A673 (cell line): Measurements from ENCODE around the gene BRD4. TPM values are rescaled to one million over a fixed set of nuclear protein-coding genes. Genes with fewer than 3 reads are reported as not detected.

Experiments used
- BruUV-seq: library from RNA; stranded (reverse); fragments of 400-500 nt; replicated peaks from 2 replicates; lab custom pipeline; 2021; lab: Mats Ljungman, UMichigan
- CTCF ChIA-PET: fragments of 300-600 bp; sonication (Branson Sonifier 250); formaldehyde crosslinking; loops from one replicate; lab custom pipeline; 2022; ENCODE audit warnings: antibody characterized with exemption; lab: Charles Lee
- POLR2A ChIA-PET: fragments of 300-600 bp; sonication (Branson Sonifier 250); formaldehyde crosslinking; loops from one replicate; lab custom pipeline; 2022; ENCODE audit warnings: antibody characterized with exemption; ENCODE audit not compliant: low non-redundant PET; lab: Charles Lee
- DNase-seq: peaks from one replicate; pipeline ENCODE4 v3.0.0-alpha.2; 2015; ENCODE audit warnings: low spot score
- H3K27ac ChIP-seq: fragments of 200-600 bp; sonication (generic); 2 replicates; pipeline ENCODE4 v1.5.1; 2016; ENCODE audit warnings: mixed run types, low read depth, mild to moderate bottlenecking, mixed read lengths, antibody characterized with exemption, low read length; ENCODE audit not compliant: poor library complexity, severe bottlenecking
- H3K27me3 ChIP-seq: fragments of 200-600 bp; sonication (generic); replicated peaks from 2 replicates; pipeline ENCODE4 v1.6.1; 2017; ENCODE audit warnings: mixed run types, low read depth, mild to moderate bottlenecking, mixed read lengths, antibody characterized with exemption, low read length; ENCODE audit not compliant: insufficient read depth, poor library complexity
- H3K36me3 ChIP-seq: fragments of 200-600 bp; sonication (generic); 2 replicates; pipeline ENCODE4 v1.6.1; 2016; ENCODE audit warnings: mixed run types, mild to moderate bottlenecking, mixed read lengths, antibody characterized with exemption, low read length; ENCODE audit not compliant: insufficient read depth, poor library complexity, severe bottlenecking
- H3K4me1 ChIP-seq: fragments of 200-600 bp; sonication (generic); 2 replicates; pipeline ENCODE4 v1.6.1; 2017; ENCODE audit warnings: mixed run types, mild to moderate bottlenecking, mixed read lengths, antibody characterized with exemption, low read length; ENCODE audit not compliant: insufficient read depth, poor library complexity, severe bottlenecking
- H3K4me3 ChIP-seq: fragments of 200-600 bp; sonication (generic); 2 replicates; pipeline ENCODE4 v1.5.1; 2016; ENCODE audit warnings: low read depth, mixed run types, mild to moderate bottlenecking, mixed read lengths, low read length; ENCODE audit not compliant: poor library complexity, severe bottlenecking
- H3K9me3 ChIP-seq: fragments of 200-600 bp; sonication (generic); 2 replicates; pipeline ENCODE4 v1.6.1; 2016; ENCODE audit warnings: mixed run types, low read depth, mild to moderate bottlenecking, mixed read lengths, antibody characterized with exemption, low read length; ENCODE audit not compliant: poor library complexity, severe bottlenecking
- EZH2 ChIP-seq: fragments of 200-600 bp; sonication (generic); IDR thresholded peaks from 2 replicates; pipeline ENCODE4 v1.6.1; 2017; ENCODE audit warnings: borderline replicate concordance, low read depth, mild to moderate bottlenecking, mixed read lengths, antibody characterized with exemption, low read length; ENCODE audit not compliant: poor library complexity, severe bottlenecking
- intact Hi-C: fragments of 100-400 bp; cut with micrococcal nuclease; formaldehyde crosslinking; loops from one replicate; pipeline ENCODE4 v1.10.0; 2022; ENCODE audit not compliant: unreplicated experiment
- total RNA-seq: library from RNA; stranded (reverse); gene quantifications from 2 replicates; pipeline ENCODE4 v1.2.3, GENCODE V29; 2021
- TF ChIP-seq, protein P1 (sequence below): fragments of 300-800, 200-600 bp; sonication (generic); conservative IDR thresholded peaks from 2 replicates; pipeline ENCODE4 v1.5.1; 2017; ENCODE audit warnings: low read depth, mild to moderate bottlenecking, antibody characterized with exemption, low read length, moderate library complexity, mixed read lengths

BRD4 gene
- total RNA-seq, 1 experiment from 2014 or later: 174 TPM

DNA sequence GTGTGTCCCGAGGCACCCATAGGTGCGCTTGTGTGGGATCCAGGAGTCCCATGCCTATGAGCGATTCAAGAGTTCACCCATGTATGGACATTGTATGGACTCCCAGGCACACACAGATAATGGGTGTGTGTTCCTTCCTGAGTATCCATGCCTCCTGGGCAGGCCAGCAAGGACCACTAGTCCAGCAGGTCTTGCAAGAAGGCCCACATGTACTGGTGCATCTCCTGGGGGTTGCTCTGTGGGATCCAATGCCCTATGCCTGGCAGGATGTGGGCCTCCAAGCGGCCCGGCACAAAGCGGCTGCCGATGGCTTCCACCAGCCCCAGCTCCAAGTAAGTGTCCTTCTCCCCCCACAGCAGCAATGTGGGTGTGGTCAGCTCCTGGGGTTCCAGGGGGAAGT lies 105.1 kb downstream of the BRD4 start:
- H3K4me1 ChIP-seq: peaks cover 8% of the 10 kb centered on the region
- no peak overlapping the region for H3K4me3 ChIP-seq
- ChIA-PET POLR2A (interaction anchor here (0.6 kb wide), 1 partner anchor 318 kb away, joined by 7 read pairs; no protein-coding TSS in a partner anchor), CTCF (no interaction called here)
- intact Hi-C loops: no loop called here
- no peak overlapping the region for H3K27ac ChIP-seq
- DNase-seq: no peak
- no TSS peak for BruUV-seq
- no peaks in the 10 kb centered on the region for H3K27me3 ChIP-seq
- no peaks in the 10 kb centered on the region for H3K9me3 ChIP-seq
- no peaks in the 10 kb centered on the region for H3K36me3 ChIP-seq
- TF ChIP-seq EZH2: no peak
- TF ChIP-seq, protein P1, sequence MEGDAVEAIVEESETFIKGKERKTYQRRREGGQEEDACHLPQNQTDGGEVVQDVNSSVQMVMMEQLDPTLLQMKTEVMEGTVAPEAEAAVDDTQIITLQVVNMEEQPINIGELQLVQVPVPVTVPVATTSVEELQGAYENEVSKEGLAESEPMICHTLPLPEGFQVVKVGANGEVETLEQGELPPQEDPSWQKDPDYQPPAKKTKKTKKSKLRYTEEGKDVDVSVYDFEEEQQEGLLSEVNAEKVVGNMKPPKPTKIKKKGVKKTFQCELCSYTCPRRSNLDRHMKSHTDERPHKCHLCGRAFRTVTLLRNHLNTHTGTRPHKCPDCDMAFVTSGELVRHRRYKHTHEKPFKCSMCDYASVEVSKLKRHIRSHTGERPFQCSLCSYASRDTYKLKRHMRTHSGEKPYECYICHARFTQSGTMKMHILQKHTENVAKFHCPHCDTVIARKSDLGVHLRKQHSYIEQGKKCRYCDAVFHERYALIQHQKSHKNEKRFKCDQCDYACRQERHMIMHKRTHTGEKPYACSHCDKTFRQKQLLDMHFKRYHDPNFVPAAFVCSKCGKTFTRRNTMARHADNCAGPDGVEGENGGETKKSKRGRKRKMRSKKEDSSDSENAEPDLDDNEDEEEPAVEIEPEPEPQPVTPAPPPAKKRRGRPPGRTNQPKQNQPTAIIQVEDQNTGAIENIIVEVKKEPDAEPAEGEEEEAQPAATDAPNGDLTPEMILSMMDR: no peak

DNA sequence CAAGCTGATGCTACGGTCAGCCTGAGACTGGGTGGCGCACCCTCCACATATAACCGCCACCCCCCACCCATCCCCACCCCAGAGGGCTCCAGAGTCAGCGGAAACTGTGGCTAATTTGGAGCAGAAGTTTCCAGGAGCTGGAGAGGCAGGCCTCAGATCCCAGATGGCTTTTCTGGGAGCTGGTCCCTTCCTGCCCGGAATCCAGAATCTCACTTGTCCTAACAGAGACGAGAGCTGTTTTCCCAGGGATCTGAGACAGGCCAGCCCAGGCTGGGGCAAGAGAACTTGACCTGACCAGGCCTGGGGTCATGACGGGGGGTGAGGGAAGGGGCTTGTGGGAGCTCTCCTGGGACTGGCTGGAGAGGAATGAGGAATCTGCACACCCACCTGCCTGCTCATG lies 106.6 kb downstream of the BRD4 start:
- peaks cover 8% of the 10 kb centered on the region for H3K4me1 ChIP-seq
- H3K4me3 ChIP-seq: no peak overlapping the region
- no peaks in the 10 kb centered on the region for H3K9me3 ChIP-seq
- no peaks in the 10 kb centered on the region for H3K27me3 ChIP-seq
- H3K36me3 ChIP-seq: no peaks in the 10 kb centered on the region
- DNase-seq: no peak
- intact Hi-C loops: no loop called here
- H3K27ac ChIP-seq: no peak overlapping the region
- CTCF ChIA-PET: interaction anchor here (0.6 kb wide), 1 partner anchor 223 kb away, joined by 6 read pairs; no protein-coding TSS in a partner anchor
- POLR2A ChIA-PET: interaction anchor here (0.6 to 0.7 kb wide), 2 partner anchors 9 to 55 kb away, joined by 4 to 11 read pairs; no protein-coding TSS in a partner anchor
- no TSS peak for BruUV-seq
- TF ChIP-seq EZH2: no peak
- TF ChIP-seq, protein P1: no peak

DNA sequence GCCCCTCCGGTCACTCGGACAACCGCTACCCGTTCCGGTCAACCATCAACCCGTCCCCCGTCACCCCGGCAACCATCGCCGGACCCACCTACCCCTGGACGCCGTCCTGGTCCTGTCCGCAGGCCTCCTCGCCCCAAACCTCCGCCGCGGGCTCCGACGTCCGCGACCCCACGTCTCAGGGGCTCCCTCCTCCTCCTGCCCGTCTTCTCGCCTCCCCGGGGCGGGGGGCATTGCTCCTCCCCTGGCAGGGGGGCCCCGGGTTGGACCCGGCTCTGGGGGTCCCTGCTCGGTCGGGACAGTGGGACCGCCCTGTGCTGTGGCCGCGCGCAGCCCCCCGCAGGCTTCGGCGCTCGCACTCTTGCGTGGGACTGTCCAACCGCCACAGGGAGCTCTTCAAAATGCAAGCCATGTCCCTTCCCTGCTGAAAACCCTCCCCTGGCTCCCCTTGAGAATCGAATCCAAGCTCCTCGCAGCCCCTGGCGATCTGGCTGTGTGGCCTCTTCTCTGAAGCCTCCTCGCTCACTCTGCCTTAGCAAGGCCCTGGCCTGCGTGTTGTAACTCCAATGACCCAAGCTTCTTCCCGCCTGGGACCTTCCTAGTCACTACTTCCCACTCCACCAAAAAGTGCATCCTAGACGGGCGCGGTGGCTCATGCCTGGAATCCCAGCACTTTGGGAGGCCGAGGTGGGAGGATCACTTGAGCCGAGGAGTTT lies 108.5 kb downstream of the BRD4 start:
- no peaks in the 10 kb centered on the region for H3K9me3 ChIP-seq
- H3K27ac ChIP-seq: peak overlapping the region; percentile 57
- intact Hi-C loops: no loop called here
- no peaks in the 10 kb centered on the region for H3K27me3 ChIP-seq
- H3K4me1 ChIP-seq: peaks cover 8% of the 10 kb centered on the region
- H3K4me3 ChIP-seq: peak overlapping the region; percentile 68
- no peaks in the 10 kb centered on the region for H3K36me3 ChIP-seq
- no TSS peak for BruUV-seq
- ChIA-PET POLR2A (no interaction called here), CTCF (no interaction called here)
- no peak for TF ChIP-seq EZH2
- DNase-seq: peak; percentile 26
